Epithelial cell of esophagus (primary cell): ENCODE results near the gene IL1RAPL1.

Experiments
- DNase-seq: peaks from one replicate; pipeline ENCODE4 v3.0.0; 2010; ENCODE audit warnings: low read depth
- H3K4me3 ChIP-seq: 2 replicates; pipeline ENCODE4 v1.5.1; 2011; ENCODE audit warnings: mild to moderate bottlenecking, low read length, control low read depth
- CTCF ChIP-seq: IDR thresholded peaks from 2 replicates; pipeline ENCODE4 v1.5.1; 2011; ENCODE audit warnings: low read depth, mild to moderate bottlenecking, low read length, control low read depth, inconsistent platforms; ENCODE audit not compliant: insufficient read depth; ENCODE audit errors: missing control alignments

IL1RAPL1 gene

GRCh38 chrX:29530501-29530900 is 943.3 kb downstream of the IL1RAPL1 start:
- DNase-seq, result peak; percentile 77
- H3K4me3 ChIP-seq, result no peak overlapping the region
- TF ChIP-seq CTCF, result no peak

- DNase-seq, result no peak
- H3K4me3 ChIP-seq, result no peak overlapping the region
- no peak for TF ChIP-seq CTCF
Measured at GRCh38 chrX:29531336-29531735, 944.1 kb downstream of the IL1RAPL1 start.

GRCh38 chrX:29535212-29536162 is 948.2 kb downstream of the IL1RAPL1 start:
- TF ChIP-seq CTCF, result no peak
- DNase-seq, result peak; percentile 40
- H3K4me3 ChIP-seq, result no peak overlapping the region

GRCh38 chrX:29541038-29541437 is 953.8 kb downstream of the IL1RAPL1 start:
- no peak for DNase-seq
- H3K4me3 ChIP-seq, result no peak overlapping the region
- TF ChIP-seq CTCF, result no peak

- no peak for TF ChIP-seq CTCF
- H3K4me3 ChIP-seq, result no peak overlapping the region
- no peak for DNase-seq
Measured at GRCh38 chrX:29542152-29542551, 954.9 kb downstream of the IL1RAPL1 start.

GRCh38 chrX:29545878-29546277 is 958.6 kb downstream of the IL1RAPL1 start:
- H3K4me3 ChIP-seq, result no peak overlapping the region
- no peak for DNase-seq
- no peak for TF ChIP-seq CTCF

- no peak for DNase-seq
- no peak for TF ChIP-seq CTCF
Measured at GRCh38 chrX:29547877-29548276, 960.6 kb downstream of the IL1RAPL1 start.

More at GRCh38 chrX:29547877-29548276, 960.6 kb downstream of the IL1RAPL1 start:
- H3K4me3 ChIP-seq, result no peak overlapping the region
